Measurements from ENCODE around the gene NFATC1. TPM values are rescaled to one million over a fixed set of nuclear protein-coding genes. Genes with fewer than 3 reads are reported as not detected.
A peak's percentile ranks its signal among the peaks of the same experiment; 100 is the strongest.

Gene NFATC1
- total RNA-seq, 1 donor from 2014 or later: 18.6 TPM

DNA sequence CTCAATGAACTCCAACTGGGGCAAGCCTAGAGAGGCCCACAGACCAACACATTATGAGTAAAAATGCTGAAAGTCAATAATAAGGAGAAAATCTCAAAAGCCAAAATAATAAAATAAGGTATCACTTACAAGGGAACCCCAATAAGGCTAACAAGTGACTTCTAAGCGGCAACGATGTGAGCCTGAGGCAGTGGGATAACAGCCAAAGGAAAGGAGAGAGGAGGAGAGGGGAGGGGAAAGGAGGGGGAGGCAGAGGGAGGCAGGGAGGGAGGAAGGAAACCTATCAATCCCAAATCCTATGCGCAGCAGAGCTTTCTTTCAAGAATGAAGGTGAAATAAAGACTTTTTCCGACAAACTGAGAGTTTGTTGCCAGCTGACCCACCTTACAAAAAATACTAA lies 6.0 kb upstream of the NFATC1 start:
- no peak for DNase-seq

DNA sequence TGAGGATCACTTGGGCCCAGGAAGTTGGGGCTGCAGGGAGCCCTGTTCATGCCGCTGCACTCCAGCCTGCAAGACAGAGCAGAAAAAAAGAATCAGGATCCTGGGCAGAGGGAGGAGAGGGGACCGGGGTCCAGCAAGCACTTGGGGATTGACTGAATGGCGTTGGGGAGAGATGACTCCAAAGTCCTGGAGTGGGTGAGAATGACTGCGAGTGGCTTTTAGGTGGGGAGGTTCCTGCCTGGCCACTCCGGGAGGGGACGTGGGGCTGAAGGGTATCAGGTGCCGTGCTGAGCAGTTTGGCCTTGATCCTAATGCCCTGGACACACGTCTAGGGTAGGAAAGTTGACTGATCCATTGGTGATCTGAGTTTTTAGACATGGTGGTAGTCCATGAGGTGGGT lies 3.5 kb upstream of the NFATC1 start:
- DNase-seq: no peak

DNA sequence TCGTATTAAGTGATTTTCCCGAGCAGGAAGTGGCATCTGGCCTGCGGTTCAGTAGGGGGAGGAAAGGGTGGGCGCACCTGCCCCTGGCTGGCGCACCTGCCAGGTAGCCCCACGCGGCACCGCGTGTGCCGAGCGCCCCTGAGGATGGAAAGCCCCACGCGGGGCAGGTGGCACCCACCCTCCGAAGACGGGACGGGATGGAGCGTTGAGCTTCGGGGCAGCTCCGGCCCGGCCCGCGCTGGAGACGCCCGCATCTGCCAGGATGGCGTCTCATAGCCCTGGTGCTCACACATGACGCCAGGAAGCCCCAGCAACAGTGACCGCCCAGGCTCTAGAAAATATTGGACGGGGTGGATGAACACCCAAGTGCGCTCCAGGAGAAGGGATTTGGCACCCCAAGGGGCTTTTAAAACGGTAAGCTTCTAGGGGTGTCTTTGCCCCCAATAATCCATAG lies 2.5 kb upstream of the NFATC1 start:
- no peak for DNase-seq

DNA sequence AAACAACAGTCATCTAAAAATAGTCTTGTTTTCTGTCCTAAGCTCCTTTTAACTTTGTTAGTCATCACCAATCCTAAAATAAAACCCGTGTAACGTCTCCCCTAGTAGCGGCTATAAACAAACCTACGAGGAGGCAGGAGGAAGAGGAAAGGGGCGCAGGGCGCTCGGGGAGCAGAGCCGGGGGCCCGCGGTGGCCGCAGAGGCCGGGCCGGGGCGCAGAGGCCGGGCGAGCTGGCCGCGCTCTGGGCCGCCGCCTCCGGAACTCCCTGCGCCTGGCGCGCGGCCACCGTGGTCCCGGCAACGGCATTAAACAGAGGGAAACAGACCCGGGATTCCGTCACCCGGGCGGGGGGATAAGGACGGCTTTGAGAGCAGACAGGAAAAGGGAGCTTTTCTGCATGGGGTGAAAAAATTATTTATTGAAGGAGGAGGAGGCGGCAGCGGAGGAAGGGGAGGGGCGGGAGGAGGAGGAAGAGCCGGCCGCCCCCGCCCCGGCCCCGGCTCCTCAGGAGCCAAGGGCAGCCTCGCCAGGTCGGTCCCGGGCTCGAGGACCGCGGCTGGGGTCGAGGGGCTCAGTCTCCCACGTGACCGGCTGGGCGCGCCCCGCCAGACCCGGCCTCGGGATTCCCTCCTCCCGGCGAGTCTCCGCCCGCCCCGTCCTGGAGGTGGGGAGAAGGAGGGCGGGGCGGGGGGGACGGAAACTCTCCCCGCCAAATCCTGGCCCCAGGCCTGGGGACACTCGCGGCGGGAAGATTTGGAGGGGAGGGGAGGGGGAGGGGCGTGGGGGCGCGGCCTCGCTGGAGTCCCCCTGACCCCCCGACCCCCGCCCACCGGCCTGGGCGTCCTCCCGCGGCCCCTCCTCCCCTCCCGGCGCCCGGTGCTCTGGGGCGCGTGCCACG lies 1.8 kb upstream of the NFATC1 start:
- DNase-seq: peak; percentile 97

DNA sequence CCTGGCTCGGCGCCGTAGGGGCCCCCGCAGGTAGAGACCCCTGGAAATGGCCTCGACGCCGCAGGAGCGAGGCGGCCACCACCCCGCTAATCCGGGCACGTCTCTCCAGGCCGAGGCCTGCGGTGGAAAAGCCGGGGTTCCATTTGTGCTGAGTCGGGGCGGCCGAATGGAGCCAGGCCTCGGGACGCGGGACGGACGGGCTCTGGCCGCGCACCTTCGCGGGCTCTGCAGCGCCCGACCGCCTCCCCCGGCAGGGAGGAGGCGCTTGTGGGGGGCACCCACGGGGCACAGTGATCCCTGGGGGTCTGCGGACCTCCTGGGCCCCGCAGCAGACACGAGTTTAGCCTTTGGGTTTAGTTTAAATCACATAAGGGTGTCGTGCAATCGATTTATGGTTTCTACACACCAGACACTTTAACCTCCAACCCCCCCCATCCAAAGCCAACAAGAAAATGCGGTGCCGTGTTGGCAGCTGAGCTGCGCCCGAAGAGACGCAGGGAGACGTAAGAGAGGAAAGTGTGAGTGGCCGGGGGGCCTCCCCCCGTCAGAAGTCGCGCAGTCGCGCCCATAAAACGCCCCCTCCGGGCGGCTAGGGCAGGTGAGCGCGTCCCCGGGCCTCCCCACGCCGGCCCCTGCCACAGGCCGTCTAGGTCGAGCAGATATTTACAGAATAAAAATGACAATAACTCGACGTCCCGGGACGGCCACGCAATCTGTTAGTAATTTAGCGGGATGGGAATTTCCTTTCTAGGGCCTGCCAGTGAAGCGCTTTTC lies 1.0 kb upstream of the NFATC1 start:
- DNase-seq: peak; percentile 89

DNA sequence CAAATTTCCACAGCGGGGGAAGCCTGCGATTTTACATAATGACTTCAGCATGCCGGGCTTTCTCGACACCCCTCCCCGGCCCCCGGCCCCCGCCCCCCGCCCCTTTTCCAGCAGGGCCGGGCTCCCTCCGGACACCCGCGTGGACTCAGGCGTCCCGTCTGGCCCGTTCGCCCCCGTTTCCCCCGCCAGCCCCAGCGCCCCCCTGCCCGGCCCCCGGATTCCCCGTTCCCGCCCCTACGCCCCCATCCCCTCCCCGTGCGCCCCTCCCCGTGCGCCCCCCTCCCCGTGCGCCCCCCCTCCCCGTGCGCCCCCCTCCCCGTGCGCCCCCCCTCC lies 456 bp upstream of the NFATC1 start:
- DNase-seq: no peak

DNA sequence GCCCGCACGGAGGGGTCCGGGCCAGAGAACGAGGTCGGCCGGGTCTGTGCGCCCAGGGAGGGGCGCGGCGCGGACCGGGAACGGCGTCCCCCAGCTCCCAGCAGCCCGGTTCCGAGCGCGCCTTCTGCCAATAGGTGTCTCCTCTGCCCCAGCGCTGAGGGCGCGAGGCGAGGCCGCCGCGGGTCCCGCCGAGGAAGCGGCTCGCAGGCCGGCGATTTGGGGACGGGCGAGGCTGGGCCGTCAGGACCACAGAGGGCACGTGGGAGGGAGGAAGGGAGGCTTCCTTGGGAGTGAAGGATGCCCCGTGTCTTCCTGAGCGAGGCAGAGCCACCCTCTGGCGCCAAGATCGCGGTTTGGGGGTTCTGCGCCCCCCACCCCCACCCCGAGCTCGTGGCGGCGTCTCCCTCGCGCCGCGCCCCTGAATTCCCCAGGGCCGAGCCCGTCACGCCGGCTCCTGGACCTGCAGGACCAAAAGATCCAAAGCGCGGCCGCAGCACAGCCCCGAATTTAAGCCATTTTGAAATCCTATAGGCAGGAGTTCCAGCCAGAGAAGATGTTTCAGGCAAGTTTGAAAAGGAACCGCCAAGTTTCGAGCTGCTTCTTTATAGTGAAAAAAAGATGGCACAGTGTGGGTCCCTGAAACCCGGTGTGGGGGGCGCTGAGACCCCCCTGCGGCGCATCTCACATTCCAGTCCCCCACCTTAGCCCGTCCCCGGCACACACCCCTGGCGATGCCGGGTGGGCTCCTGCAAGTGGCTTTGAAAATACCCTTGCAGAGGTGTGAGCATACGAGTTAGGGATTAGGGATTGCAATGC lies 909 bp downstream of the NFATC1 start:
- peak; percentile 73 for DNase-seq

DNA sequence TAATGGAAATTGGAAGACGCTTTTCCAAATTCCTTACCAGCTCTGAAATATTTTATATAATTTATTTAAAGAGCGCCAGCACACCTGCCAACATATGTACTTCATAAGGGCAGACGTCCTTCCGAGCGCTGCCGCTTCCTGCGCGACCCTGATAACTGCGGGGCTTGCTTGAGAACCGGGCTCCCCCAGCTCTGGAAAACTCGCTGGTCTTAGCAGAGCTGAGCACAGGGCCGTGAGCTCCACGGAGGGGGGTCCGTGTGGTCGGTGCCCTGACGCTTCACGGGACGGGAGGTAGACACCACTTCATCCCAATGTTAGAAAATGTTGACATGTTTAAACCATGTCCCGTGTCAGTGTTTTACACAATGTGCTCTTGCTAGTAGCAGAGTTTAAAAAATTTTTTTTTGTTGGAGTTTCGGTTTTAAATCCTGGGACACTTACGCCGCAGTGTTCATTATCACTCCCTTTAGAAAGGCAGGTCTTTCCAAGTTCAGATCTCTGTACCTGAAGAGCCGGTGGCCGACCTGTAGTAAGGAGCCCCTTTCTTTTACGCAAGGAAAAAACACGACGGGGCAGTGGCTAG lies 1.6 kb downstream of the NFATC1 start:
- DNase-seq: no peak

DNA sequence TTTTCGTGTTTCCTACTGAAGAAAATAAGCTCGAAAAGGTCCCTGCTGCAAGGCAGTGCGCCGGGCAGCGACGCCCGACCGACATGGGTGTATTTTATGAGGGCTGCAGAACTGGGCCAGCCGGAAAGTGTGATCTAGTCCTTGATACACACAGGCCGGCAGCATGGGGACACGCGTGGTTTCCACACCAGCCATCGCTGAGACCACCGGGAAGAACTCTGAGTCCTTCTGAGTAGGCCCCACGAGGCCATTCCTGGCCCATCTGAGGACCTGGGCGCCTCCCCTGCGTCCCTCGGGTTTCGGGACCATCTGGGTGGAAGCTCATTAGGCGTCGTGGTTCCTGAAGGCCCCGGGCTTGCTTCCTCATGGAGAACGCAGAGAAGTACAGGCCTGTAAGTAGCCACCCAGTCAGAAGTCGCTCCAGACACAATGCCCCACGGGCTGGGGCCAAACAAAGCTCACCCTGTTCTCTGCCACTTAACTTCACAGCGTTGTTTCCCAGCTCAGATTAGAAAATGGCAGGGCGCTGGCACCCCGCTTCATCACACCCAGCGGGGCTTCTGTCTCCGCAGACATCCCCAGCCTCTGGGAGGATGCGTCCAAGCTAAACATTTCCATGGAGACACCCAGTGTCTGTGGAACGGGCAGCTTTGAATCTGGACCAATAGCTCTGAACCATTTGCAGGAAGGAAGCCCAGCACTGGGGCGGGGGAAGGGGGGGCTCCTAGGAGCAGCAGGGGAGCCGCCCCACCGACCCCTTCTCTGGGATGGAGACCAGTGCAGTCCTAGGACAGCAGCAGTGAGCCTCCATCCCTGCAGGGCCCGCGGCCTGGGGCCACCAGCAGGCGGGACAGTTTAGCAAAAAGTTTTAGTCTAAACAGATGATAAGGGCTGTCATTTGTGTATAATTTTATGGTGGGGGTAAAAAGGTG lies 2.4 kb downstream of the NFATC1 start:
- DNase-seq: no peak

DNA sequence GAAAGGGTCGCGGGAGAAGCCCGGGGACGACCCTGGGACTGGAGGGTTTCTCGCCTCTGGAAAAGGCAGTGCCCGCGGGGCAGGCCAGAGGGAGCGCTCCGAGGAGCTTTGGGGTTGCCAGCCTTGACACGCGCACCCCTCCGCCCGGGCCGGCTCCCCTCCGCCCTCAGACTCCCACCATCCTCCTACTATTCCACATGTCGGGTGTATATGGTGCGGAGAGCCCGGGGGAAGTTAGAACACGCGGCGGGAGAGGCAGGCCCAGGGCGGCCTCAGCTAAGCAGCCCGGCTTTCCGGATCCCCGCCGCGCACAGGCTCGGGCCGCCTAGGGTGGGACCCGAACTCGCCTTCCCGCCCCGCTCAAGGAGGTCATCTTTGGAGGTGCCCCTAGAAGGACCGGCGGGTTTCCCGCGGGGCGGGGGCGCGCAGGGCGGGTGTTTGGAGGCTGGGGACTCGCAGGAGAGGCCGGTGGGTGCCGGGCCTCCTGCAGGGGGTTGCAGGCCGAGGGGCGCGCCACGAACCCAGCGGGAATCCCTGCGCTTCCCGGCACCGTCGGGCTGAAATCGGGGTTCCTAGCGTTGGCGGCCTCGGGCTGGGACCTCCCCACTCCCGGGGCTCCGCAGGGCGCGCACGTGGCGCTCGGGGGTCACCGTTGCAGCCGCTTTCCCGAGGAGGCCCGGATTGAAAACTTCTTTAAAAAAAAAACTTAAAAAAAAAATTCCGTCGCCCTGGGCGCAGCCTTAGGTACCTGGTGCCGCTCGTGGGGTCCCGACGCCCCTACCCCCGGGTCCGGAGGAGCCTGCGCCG lies 3.7 kb downstream of the NFATC1 start:
- no peak for DNase-seq

DNA sequence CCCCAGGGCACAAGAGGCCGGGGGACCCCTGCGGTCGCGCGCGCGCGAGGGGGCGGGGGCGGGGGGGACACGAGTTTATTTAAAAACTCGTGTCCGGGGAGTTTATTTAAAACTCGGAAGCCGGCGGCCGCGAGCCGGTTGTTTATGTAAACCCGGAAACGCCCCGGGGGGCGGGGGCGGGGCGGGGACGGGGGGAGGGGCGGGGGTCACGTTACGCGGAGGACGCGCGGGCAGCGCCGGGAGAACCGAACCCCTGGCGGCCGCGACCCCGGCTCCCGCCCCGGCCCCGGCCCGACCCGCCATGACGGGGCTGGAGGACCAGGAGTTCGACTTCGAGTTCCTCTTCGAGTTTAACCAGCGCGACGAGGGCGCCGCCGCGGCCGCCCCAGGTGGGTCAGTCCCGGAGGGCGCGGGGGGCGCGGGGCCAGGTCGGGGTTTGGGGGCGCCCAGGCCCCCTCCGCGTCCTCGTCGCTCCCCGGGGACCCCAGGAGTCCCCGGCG lies 4.4 kb downstream of the NFATC1 start:
- DNase-seq: peak; percentile 54

DNA sequence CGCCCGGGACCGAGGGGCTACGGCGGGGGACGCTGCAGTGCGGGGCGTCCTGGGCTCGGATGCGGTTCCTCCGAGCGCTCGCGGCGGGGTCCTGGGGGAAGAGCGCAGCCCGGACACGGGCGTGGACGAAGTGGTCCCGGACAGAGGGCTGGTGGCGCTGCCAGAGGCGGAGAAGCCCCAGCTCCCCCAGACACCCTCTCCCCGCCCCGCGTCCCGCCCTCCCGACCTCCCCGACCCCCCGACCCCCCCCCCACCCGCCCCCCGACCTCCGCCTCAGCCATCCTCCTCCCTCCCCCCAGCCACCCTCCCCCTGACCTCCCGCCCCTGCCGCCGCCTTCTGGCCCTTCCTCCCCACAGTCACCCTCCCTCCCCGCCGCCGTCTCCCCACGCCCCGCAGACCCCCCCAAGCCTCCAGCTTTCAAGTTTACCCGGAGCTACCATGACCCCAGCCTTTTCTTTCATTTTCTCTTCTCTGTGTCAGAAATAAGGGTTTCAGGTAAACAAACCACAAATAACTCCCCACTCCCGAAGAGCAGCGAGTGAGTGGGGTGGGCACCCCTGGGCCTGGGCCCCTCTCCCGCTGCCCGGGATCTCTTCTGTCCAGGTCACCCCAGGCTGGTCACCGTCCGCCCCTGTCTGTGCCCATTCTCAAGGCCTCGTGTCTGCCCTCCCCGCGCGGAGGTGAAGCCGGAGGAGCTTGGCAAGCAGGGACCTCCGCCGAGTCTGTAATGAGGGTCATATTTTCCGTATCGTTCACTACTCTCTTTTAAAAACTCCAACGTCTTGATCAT lies 5.1 kb downstream of the NFATC1 start:
- DNase-seq: no peak

DNA sequence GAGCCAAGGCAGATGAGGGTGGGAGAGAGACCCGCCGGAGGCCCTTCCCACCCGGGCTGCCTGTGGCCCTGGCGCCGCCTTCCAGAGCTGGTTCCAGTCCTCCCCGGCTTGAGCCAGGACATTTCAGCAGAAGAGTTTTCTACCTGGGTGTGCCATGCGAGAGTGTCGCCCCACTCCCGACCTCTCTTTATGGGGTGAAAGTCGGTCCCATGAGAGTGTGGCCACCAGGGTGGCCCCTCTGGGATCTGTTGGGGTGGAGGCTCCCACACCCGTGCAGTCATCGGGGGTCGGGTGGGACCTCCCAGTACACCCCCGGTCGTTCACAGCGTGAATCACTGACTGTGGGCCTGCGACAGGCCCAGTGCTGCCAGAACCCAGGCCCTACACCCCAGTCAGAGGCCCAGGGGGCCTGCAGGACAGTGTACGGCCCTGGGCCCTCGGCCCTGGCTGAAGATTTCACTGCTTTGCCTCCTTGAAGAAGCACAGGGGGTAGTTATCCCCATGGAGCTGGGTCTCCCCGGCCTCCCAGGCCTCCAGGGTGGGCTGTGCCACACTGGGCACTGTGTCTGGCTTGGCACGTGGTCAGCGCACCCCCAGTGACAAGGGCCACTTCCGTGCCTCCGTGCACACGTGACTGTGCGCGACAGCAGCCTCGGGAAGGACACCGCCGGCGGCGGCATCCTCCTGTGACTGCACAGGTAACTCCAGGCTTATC lies 5.9 kb downstream of the NFATC1 start:
- DNase-seq: no peak

DNA sequence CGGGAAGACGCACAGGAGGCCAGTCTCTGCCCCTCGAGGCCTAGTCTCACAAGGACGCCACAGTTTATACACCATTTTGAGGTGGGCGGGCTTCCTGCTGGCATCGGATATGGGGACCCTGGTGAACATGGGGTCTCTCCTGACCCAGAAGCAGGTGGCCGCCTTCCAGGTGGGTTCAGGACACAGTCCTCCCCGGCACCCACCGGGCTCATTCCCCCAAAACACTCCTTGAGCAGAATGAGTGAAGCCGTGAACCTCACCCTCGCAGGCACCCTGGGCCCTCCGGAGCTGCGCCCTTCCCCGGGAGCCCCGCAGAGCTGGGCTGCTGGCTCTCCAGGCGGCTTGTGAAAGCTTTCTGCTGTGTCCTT lies 6.5 kb downstream of the NFATC1 start:
- no peak for DNase-seq

DNA sequence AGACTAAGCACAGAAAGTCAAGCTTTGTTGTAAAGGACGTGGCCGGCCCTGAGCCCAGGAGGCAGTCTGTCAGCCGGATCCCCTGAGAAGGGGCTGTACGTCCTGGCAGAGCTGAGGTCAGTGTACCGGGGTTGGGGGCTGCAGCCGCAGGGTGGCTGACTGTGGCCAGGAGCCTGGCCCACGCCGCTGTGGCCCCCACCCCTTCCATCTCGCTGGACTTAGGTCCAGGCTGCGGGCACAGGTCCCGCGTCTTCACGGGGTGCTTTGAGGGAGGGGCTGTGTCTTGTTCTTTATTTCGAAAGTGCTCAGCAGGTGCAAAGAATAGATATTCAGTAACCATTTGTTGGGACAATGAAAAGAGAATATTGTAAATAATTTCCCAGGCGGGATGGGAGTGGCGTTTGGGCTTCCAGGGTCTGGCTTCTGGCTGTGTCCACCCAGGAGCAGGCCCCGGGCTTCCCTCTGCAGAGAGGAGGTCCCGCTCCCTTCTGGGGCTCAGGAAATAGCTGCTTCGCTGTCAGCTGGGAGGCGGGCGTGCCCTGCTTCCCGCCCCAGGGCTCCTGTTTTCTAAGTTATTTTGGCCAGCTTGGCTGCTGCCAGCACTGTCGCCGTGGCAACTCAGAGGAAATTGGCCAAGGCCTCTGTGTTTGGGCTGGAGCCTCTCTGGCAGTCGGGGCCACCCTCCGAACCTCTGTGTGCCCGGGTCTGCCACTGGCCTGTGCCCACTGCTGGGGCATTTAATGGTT lies 7.4 kb downstream of the NFATC1 start:
- peak; percentile 77 for DNase-seq

DNA sequence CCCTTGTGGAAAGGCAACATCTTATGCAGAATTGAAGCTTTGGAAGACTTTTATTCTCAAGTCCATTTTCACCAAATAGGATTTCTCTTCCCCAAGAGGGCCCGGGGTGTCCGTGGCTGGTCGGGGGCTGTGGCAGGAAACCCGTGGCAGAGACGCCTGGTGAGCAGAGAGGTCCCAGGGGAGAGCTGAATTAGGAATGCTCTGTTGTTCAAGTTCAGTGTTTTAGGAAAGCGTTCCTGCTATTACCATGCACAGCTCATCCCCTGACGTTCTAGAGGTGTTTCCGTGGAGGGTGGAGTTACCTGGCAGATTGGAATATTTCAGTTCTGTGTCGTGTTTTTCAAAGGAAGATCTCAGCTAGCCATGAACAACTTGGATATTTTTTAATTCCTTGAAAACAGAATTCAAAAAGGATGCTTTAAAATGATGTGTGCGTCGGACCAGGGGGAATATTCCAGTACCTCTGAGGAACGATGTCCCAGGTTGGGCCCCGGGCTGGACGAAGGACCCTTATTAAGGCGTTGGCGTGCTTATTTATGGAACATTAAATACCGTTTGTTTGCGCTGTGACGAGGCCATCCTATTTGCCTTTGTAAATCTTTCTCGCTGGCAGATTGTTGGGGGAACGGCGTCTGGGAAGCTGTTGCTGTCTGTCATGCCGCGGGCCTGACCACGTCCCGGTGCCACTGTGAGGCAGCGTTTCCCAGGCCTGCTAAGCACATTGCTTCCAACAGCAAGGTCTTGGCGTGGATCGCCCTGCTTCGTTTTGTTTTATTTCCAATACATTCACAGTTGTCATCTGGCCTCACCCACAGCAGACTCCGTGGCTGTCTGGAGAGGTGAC lies 8.2 kb downstream of the NFATC1 start:
- peak; percentile 89 for DNase-seq

DNA sequence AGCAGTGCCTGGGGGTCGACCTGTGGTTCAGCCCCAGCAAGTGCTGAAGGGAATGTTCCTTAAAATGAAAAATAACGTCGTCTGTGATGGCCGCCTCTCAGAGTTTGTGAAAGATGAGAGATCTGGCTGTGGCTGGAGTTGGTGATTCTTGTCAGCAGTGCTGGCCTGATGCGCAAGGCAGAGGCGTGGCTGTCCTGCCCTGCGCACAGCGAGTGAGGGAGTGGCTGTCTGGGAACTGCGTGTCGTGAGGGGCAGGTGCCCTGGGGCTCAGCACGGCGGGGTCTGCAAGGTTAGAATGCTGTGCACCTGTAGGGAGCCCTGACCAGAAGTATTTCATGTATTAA lies 8.8 kb downstream of the NFATC1 start:
- no peak for DNase-seq
